ENCODE measurements around the gene GNAQ.
A peak's percentile ranks its signal among the peaks of the same experiment; 100 is the strongest.

GNAQ gene

DNA sequence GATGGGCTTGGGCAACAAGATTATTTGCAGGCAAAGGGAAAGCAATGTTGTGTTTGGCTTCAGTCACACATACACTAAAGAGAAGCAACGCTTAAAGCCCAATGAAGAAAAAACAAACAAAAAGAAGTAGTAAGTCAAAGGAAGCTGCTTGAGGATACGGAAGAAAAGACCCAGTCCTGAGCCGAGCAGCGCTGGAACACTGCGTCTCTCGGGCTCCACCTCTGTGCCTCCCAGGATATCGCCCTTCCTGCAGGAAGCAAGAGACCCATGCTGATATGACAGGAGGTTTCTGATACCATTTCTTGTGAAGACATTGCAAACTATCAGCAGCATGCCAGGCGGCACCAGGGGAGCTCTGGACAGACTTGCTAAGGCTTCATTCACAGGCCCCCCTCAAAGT, 9.9 kb downstream of the GNAQ start:
- H3K4me3 ChIP-seq (ENCODE audit: low read depth, low read length): no peak overlapping the region
- DNase-seq (ENCODE audit: low read depth): no peak
- TF ChIP-seq POLR2A (IDR thresholded peaks at IDR 0.05; ENCODE audit: extremely low read depth, insufficient read length) (no peak), MYC (IDR thresholded peaks at IDR 0.05; ENCODE audit: low read depth, low read length) (no peak)
- TF ChIP-seq, protein P1, sequence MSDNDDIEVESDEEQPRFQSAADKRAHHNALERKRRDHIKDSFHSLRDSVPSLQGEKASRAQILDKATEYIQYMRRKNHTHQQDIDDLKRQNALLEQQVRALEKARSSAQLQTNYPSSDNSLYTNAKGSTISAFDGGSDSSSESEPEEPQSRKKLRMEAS (IDR thresholded peaks at IDR 0.05; ENCODE audit: low read depth, low read length): no peak
- TF ChIP-seq, protein P2, sequence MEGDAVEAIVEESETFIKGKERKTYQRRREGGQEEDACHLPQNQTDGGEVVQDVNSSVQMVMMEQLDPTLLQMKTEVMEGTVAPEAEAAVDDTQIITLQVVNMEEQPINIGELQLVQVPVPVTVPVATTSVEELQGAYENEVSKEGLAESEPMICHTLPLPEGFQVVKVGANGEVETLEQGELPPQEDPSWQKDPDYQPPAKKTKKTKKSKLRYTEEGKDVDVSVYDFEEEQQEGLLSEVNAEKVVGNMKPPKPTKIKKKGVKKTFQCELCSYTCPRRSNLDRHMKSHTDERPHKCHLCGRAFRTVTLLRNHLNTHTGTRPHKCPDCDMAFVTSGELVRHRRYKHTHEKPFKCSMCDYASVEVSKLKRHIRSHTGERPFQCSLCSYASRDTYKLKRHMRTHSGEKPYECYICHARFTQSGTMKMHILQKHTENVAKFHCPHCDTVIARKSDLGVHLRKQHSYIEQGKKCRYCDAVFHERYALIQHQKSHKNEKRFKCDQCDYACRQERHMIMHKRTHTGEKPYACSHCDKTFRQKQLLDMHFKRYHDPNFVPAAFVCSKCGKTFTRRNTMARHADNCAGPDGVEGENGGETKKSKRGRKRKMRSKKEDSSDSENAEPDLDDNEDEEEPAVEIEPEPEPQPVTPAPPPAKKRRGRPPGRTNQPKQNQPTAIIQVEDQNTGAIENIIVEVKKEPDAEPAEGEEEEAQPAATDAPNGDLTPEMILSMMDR (IDR thresholded peaks at IDR 0.05; ENCODE audit: low read depth, low read length): no peak

GRCh38 chr9:78017190-78017693, 14.4 kb downstream of the GNAQ start:
- TF ChIP-seq POLR2A (IDR thresholded peaks at IDR 0.05; ENCODE audit: extremely low read depth, insufficient read length): no peak
- TF ChIP-seq, protein P2 (IDR thresholded peaks at IDR 0.05; ENCODE audit: low read depth, low read length): no peak
- no peak for DNase-seq (ENCODE audit: low read depth)
- H3K4me3 ChIP-seq (ENCODE audit: low read depth, low read length): no peak overlapping the region

GRCh38 chr9:78015241-78015640, 16.4 kb downstream of the GNAQ start:
- TF ChIP-seq, protein P1 (IDR thresholded peaks at IDR 0.05; ENCODE audit: low read depth, low read length): no peak
- TF ChIP-seq POLR2A (IDR thresholded peaks at IDR 0.05; ENCODE audit: extremely low read depth, insufficient read length) (no peak), MYC (IDR thresholded peaks at IDR 0.05; ENCODE audit: low read depth, low read length) (no peak)
- TF ChIP-seq, protein P2 (IDR thresholded peaks at IDR 0.05; ENCODE audit: low read depth, low read length): no peak
- no peak overlapping the region for H3K4me3 ChIP-seq (ENCODE audit: low read depth, low read length)
- peak; percentile 33 for DNase-seq (ENCODE audit: low read depth)

- TF ChIP-seq, protein P1 (IDR thresholded peaks at IDR 0.05; ENCODE audit: low read depth, low read length): no peak
- TF ChIP-seq MYC (IDR thresholded peaks at IDR 0.05; ENCODE audit: low read depth, low read length): no peak
- TF ChIP-seq POLR2A (IDR thresholded peaks at IDR 0.05; ENCODE audit: extremely low read depth, insufficient read length): no peak
- TF ChIP-seq, protein P2 (IDR thresholded peaks at IDR 0.05; ENCODE audit: low read depth, low read length): no peak
- no peak overlapping the region for H3K4me3 ChIP-seq (ENCODE audit: low read depth, low read length)
- DNase-seq (ENCODE audit: low read depth): peak; percentile 56
Observed at GRCh38 chr9:78014776-78015175, 16.8 kb downstream of the GNAQ start.

- H3K4me3 ChIP-seq (ENCODE audit: low read depth, low read length): no peak overlapping the region
- TF ChIP-seq, protein P2 (IDR thresholded peaks at IDR 0.05; ENCODE audit: low read depth, low read length): no peak
- TF ChIP-seq, protein P1 (IDR thresholded peaks at IDR 0.05; ENCODE audit: low read depth, low read length): no peak
- no peak for TF ChIP-seq POLR2A (IDR thresholded peaks at IDR 0.05; ENCODE audit: extremely low read depth, insufficient read length)
- TF ChIP-seq MYC (IDR thresholded peaks at IDR 0.05; ENCODE audit: low read depth, low read length): no peak
- DNase-seq (ENCODE audit: low read depth): no peak
Observed at GRCh38 chr9:78013934-78014333, 17.7 kb downstream of the GNAQ start.

DNA sequence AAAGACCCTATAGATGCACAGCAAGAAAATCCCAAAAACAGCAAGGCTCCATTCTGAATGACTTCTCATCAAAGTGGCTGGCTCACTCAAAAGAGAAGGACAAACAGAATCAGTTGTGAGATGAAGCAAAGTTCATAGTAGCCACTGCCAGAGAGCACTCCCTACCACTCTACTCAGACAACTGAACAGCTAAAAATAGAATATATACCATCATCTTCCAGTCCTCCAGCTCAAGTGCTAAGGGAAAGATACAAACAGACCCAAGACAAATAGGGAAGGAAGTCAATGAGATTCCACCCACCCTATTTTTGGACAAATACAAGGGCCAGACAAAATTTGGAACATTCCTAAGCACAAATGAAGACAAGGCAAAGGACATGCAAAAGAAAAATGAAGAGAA, 20.6 kb downstream of the GNAQ start:
- no peak overlapping the region for H3K4me3 ChIP-seq (ENCODE audit: low read depth, low read length)
- TF ChIP-seq MYC (IDR thresholded peaks at IDR 0.05; ENCODE audit: low read depth, low read length) (no peak), POLR2A (IDR thresholded peaks at IDR 0.05; ENCODE audit: extremely low read depth, insufficient read length) (no peak)
- TF ChIP-seq, protein P2 (IDR thresholded peaks at IDR 0.05; ENCODE audit: low read depth, low read length): no peak
- TF ChIP-seq, protein P1 (IDR thresholded peaks at IDR 0.05; ENCODE audit: low read depth, low read length): no peak
- peak; percentile 28 for DNase-seq (ENCODE audit: low read depth)
